HepG2 (cell line): Measurements from ENCODE around the gene PAPSS1. TPM values are rescaled to one million over a fixed set of nuclear protein-coding genes. Genes with fewer than 3 reads are reported as not detected.

Source experiments
- E2F2 ChIP-seq: sonication (generic); formaldehyde crosslinking; IDR thresholded peaks from 2 replicates; pipeline ENCODE4 v1.4.0; 2020; ENCODE audit warnings: missing genetic modification reagents, borderline replicate concordance
- GATAD1 ChIP-seq: IDR thresholded peaks from 2 replicates; pipeline ENCODE4 v1.6.1; 2016; ENCODE audit warnings: missing genetic modification reagents, missing compliant biosample characterization
- HINFP ChIP-seq: sonication (generic); formaldehyde crosslinking; IDR thresholded peaks from 2 replicates; pipeline ENCODE4 v1.4.0; 2020; ENCODE audit warnings: low read depth, mild to moderate bottlenecking, missing genetic modification reagents
- RXRB ChIP-seq: IDR thresholded peaks from 2 replicates; pipeline ENCODE4 v1.6.1; 2016; ENCODE audit warnings: borderline replicate concordance, missing genetic modification reagents, missing compliant biosample characterization
- TEAD3 ChIP-seq: optimal IDR thresholded peaks from 2 replicates; pipeline ENCODE3; 2016; ENCODE audit warnings: borderline replicate concordance
- THYN1 ChIP-seq: sonication (generic); formaldehyde crosslinking; IDR thresholded peaks from 2 replicates; pipeline ENCODE4 v1.8.1; 2023; ENCODE audit warnings: low read depth, mild to moderate bottlenecking, moderate library complexity, missing genetic modification reagents, borderline replicate concordance
- ZNF124 ChIP-seq: sonication (generic); formaldehyde crosslinking; IDR thresholded peaks from 2 replicates; pipeline ENCODE4 v1.4.0; 2020; ENCODE audit warnings: missing genetic modification reagents
- ZNF274 ChIP-seq: sonication (generic); formaldehyde crosslinking; IDR thresholded peaks from 2 replicates; pipeline ENCODE4 v1.5.1; 2020; ENCODE audit warnings: mild to moderate bottlenecking, missing genetic modification reagents
- ZNF329 ChIP-seq: sonication (generic); formaldehyde crosslinking; IDR thresholded peaks from 2 replicates; pipeline ENCODE4 v1.9.0; 2021; ENCODE audit warnings: low read depth, mild to moderate bottlenecking, missing genetic modification reagents
- ZNF383 ChIP-seq: sonication (generic); formaldehyde crosslinking; IDR thresholded peaks from 2 replicates; pipeline ENCODE4 v1.4.0; 2020; ENCODE audit warnings: missing genetic modification reagents, mild to moderate bottlenecking, borderline replicate concordance
- ZNF558 ChIP-seq: sonication (generic); formaldehyde crosslinking; IDR thresholded peaks from 2 replicates; pipeline ENCODE4 v1.9.0; 2022; ENCODE audit warnings: mild to moderate bottlenecking, missing genetic modification reagents, borderline replicate concordance
- ZNF562 ChIP-seq: sonication (generic); formaldehyde crosslinking; IDR thresholded peaks from 2 replicates; pipeline ENCODE4 v1.8.0; 2022; ENCODE audit warnings: missing genetic modification reagents, borderline replicate concordance
- ZNF605 ChIP-seq: sonication (generic); formaldehyde crosslinking; IDR thresholded peaks from 2 replicates; pipeline ENCODE4 v1.8.0; 2022; ENCODE audit warnings: mild to moderate bottlenecking, missing genetic modification reagents
- polyA plus RNA-seq, 8 experiments: library from polyadenylated mRNA; depleted of rRNA in 3 of 8; stranded (reverse) in 7 of 8; unstranded in 1 of 8; fragments of >200 nt; fragmentation: Illumina TruSeq in 4 of 8; extraction: Trizol in 4 of 8; gene quantifications; 2 replicates each; pipeline versions ENCODE4 v1.2.1 to v1.2.3, GENCODE V29; 2011 to 2016; ENCODE audit warnings: low read depth in 4 of 8, missing spikeins in 1 of 8, mixed read lengths in 1 of 8; ENCODE audit not compliant: insufficient read depth in 1 of 8
- total RNA-seq, 5 experiments: library from RNA; depleted of rRNA; stranded (reverse); fragments of >200 nt; fragmentation: Illumina TruSeq; extraction: Trizol; gene quantifications; 2 replicates each; pipeline ENCODE4 v1.2.3, GENCODE V29; 2016; ENCODE audit warnings: low read depth in 1 of 5
- TF ChIP-seq, protein P1 (sequence below): sonication (generic); formaldehyde crosslinking; IDR thresholded peaks from 2 replicates; pipeline ENCODE4 v1.4.0; 2020; ENCODE audit warnings: missing genetic modification reagents
- TF ChIP-seq, protein P2 (sequence below): sonication (generic); formaldehyde crosslinking; IDR thresholded peaks from 2 replicates; pipeline ENCODE4 v1.4.0; 2020; ENCODE audit warnings: mild to moderate bottlenecking, missing genetic modification reagents, borderline replicate concordance
- TF ChIP-seq, protein P3 (sequence below): sonication (generic); formaldehyde crosslinking; IDR thresholded peaks from 2 replicates; pipeline ENCODE4 v1.4.0; 2020; ENCODE audit warnings: mild to moderate bottlenecking, low read depth, missing genetic modification reagents

PAPSS1 gene
- total and polyA plus RNA-seq, 2 of the 13 experiments (the other 11 are each of a cell fraction or from before 2014, with no cell fraction given): 105 to 126 TPM

GRCh38 chr4:107719922-107720722, at the start of gene PAPSS1 (continued):
- TF ChIP-seq ZNF605 (CRISPR knock-in tag) (peak; percentile 72; the same call in 1 of the 2 replicates), THYN1 (CRISPR knock-in tag) (no peak), TEAD3 (CRISPR knock-in tag) (peak; percentile 97), ZNF558 (no peak; the same call in 1 of the 2 replicates), ZNF562 (no peak), ZNF124 (0 out of 2 replicates have a peak, but pooled peaks have one; percentile 22), E2F2 (CRISPR knock-in tag) (no peak), HINFP (CRISPR knock-in tag) (no peak), ZNF383 (peak; percentile 81; the same call in 1 of the 2 replicates), ZNF329 (CRISPR knock-in tag) (peak; percentile 67; the same call in 1 of the 2 replicates), ZNF274 (CRISPR knock-in tag) (0 out of 2 replicates have a peak, but pooled peaks have one; percentile 64), RXRB (CRISPR knock-in tag) (peak; percentile 17; the same call in 1 of the 2 replicates), GATAD1 (CRISPR knock-in tag) (0 out of 2 replicates have a peak, but pooled peaks have one; percentile 11)
- TF ChIP-seq, protein P1, sequence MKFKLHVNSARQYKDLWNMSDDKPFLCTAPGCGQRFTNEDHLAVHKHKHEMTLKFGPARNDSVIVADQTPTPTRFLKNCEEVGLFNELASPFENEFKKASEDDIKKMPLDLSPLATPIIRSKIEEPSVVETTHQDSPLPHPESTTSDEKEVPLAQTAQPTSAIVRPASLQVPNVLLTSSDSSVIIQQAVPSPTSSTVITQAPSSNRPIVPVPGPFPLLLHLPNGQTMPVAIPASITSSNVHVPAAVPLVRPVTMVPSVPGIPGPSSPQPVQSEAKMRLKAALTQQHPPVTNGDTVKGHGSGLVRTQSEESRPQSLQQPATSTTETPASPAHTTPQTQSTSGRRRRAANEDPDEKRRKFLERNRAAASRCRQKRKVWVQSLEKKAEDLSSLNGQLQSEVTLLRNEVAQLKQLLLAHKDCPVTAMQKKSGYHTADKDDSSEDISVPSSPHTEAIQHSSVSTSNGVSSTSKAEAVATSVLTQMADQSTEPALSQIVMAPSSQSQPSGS (CRISPR knock-in tag): 0 out of 2 replicates have a peak, but pooled peaks have one; percentile 32
- TF ChIP-seq, protein P2, sequence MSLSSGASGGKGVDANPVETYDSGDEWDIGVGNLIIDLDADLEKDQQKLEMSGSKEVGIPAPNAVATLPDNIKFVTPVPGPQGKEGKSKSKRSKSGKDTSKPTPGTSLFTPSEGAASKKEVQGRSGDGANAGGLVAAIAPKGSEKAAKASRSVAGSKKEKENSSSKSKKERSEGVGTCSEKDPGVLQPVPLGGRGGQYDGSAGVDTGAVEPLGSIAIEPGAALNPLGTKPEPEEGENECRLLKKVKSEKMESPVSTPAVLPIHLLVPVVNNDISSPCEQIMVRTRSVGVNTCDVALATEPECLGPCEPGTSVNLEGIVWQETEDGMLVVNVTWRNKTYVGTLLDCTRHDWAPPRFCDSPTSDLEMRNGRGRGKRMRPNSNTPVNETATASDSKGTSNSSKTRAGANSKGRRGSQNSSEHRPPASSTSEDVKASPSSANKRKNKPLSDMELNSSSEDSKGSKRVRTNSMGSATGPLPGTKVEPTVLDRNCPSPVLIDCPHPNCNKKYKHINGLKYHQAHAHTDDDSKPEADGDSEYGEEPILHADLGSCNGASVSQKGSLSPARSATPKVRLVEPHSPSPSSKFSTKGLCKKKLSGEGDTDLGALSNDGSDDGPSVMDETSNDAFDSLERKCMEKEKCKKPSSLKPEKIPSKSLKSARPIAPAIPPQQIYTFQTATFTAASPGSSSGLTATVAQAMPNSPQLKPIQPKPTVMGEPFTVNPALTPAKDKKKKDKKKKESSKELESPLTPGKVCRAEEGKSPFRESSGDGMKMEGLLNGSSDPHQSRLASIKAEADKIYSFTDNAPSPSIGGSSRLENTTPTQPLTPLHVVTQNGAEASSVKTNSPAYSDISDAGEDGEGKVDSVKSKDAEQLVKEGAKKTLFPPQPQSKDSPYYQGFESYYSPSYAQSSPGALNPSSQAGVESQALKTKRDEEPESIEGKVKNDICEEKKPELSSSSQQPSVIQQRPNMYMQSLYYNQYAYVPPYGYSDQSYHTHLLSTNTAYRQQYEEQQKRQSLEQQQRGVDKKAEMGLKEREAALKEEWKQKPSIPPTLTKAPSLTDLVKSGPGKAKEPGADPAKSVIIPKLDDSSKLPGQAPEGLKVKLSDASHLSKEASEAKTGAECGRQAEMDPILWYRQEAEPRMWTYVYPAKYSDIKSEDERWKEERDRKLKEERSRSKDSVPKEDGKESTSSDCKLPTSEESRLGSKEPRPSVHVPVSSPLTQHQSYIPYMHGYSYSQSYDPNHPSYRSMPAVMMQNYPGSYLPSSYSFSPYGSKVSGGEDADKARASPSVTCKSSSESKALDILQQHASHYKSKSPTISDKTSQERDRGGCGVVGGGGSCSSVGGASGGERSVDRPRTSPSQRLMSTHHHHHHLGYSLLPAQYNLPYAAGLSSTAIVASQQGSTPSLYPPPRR (CRISPR knock-in tag): peak; percentile 42; the same call in 1 of the 2 replicates
- TF ChIP-seq, protein P3, sequence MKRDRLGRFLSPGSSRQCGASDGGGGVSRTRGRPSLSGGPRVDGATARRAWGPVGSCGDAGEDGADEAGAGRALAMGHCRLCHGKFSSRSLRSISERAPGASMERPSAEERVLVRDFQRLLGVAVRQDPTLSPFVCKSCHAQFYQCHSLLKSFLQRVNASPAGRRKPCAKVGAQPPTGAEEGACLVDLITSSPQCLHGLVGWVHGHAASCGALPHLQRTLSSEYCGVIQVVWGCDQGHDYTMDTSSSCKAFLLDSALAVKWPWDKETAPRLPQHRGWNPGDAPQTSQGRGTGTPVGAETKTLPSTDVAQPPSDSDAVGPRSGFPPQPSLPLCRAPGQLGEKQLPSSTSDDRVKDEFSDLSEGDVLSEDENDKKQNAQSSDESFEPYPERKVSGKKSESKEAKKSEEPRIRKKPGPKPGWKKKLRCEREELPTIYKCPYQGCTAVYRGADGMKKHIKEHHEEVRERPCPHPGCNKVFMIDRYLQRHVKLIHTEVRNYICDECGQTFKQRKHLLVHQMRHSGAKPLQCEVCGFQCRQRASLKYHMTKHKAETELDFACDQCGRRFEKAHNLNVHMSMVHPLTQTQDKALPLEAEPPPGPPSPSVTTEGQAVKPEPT: 0 out of 2 replicates have a peak, but pooled peaks have one; percentile 41
